Upper lobe of left lung (tissue), 4 donors: ENCODE data around the gene GDAP1L1.

ENCODE experiments used
- EP300 ChIP-seq, 4 donors: sonication (generic); formaldehyde crosslinking; IDR thresholded peaks; one replicate each; pipeline ENCODE4 v1.5.1; 2017; ENCODE audit warnings: antibody characterized with exemption in 4 of 4, control low read depth in 2 of 4
- POLR2A ChIP-seq, 4 donors: fragments of 450-650 bp; IDR thresholded peaks; one replicate each; pipeline ENCODE4 v1.5.1; 2016 to 2017; ENCODE audit warnings: antibody characterized with exemption in 4 of 4, mild to moderate bottlenecking in 2 of 4

DNA sequence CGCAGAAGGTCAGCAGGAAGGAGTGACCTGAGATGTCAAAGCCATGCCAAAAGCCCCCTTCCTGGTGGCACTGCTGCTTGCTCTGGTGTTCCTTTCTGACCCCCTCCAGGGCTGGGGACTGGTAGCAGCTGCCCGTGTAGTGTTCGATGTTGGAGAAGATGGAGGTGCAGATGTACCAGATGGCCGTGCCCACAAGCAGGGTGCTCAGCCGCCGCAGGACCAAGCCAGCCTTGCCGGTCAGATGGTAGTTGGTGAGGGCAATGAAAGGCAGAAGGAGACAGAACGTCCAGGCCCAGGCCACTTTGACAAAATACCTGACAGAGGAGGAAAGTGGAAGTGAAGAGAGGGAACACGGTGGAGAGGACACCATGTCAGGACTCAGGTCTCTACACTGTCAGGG is 59.8 kb downstream of the GDAP1L1 start:
- TF ChIP-seq POLR2A (IDR thresholded peaks at IDR 0.05): no peak
- no peak for TF ChIP-seq EP300 (IDR thresholded peaks at IDR 0.05)
